ENCODE measurements around the gene FRMD6.

Gene FRMD6

DNA sequence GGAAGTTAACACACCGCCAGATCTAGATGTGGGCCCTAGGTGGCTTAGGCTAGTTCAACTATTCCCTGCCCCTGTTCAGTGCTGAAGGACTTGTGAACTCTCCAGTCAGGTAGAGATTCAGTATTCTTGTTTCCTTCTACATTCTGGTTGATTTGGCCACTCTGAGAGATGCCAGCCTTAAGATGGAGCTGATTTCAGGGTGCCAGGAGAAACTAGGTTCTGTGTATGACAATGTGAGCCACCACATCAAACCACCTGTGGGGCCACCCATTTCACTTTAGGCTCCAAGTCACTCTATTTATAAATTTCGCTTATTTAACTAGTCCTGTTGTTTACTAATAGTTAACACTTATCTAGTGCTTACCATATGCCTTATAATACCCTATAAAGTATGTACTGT, 26.0 kb downstream of the FRMD6 start:
- Histone ChIP-seq H3K9me2 (replicated peaks; ENCODE audit: control insufficient read depth, low read length) (no peaks in the 10 kb centered on the region), H4K20me1 (ENCODE audit: control insufficient read depth, insufficient read depth, low read depth, low read length) (no peaks in the 10 kb centered on the region), H3K4me3 (ENCODE audit: low read length) (no peak overlapping the region), H3K36me3 (ENCODE audit: control insufficient read depth, low read length) (no peaks in the 10 kb centered on the region), H3K4me2 (ENCODE audit: low read length) (no peak overlapping the region), H3K79me2 (ENCODE audit: control insufficient read depth, low read length) (no peaks in the 10 kb centered on the region), H3K27me3 (ENCODE audit: control insufficient read depth, low read length) (peaks cover 3% of the 10 kb centered on the region; the same call in 1 of the 2 replicates), H3F3A (ENCODE audit: control insufficient read depth, insufficient read depth) (no peaks in the 10 kb centered on the region), H3K27ac (ENCODE audit: low read depth, low read length) (no peak overlapping the region), H3K4me1 (ENCODE audit: control insufficient read depth, low read length) (no peaks in the 10 kb centered on the region), H3K9me3 (ENCODE audit: control insufficient read depth, insufficient read depth, low read length) (no peaks in the 10 kb centered on the region; the same call in 1 of the 2 replicates)
- TF ChIP-seq CTCF (IDR thresholded peaks at IDR 0.05; ENCODE audit: low read depth, low read length, poor library complexity, severe bottlenecking) (no peak), EZH2phosphoT487 (IDR thresholded peaks at IDR 0.05; ENCODE audit: borderline replicate concordance, low read length) (no peak)

DNA sequence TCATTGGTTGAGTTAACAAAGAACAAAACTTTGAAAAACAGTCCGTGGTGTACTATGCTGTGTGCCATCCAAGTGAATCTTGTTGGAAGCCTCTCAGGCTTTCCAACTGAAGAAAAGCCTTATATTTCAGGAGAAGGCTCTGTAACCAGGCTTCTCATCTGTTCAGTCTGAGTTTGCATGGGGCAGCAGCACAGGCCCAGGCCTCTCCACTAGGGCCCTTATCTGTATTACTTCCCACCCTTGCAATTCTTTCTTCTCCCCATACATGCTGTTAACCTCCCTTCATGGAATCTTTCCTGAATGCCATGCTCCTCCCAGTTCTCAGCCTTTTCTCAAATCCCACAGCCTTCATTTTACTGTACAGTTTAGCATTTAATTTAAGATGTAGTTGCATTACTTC, 28.3 kb downstream of the FRMD6 start:
- Histone ChIP-seq H3K79me2 (ENCODE audit: control insufficient read depth, low read length) (no peaks in the 10 kb centered on the region), H3K36me3 (ENCODE audit: control insufficient read depth, low read length) (no peaks in the 10 kb centered on the region), H3F3A (ENCODE audit: control insufficient read depth, insufficient read depth) (no peaks in the 10 kb centered on the region), H3K4me1 (ENCODE audit: control insufficient read depth, low read length) (no peaks in the 10 kb centered on the region), H3K27me3 (ENCODE audit: control insufficient read depth, low read length) (peaks cover 3% of the 10 kb centered on the region; the same call in 1 of the 2 replicates), H3K27ac (ENCODE audit: low read depth, low read length) (no peak overlapping the region), H3K4me2 (ENCODE audit: low read length) (no peak overlapping the region), H3K9me3 (ENCODE audit: control insufficient read depth, insufficient read depth, low read length) (no peaks in the 10 kb centered on the region), H3K4me3 (ENCODE audit: low read length) (no peak overlapping the region), H4K20me1 (ENCODE audit: control insufficient read depth, insufficient read depth, low read depth, low read length) (no peaks in the 10 kb centered on the region), H3K9me2 (replicated peaks; ENCODE audit: control insufficient read depth, low read length) (no peaks in the 10 kb centered on the region)
- TF ChIP-seq CTCF (IDR thresholded peaks at IDR 0.05; ENCODE audit: low read depth, low read length, poor library complexity, severe bottlenecking) (no peak), EZH2phosphoT487 (IDR thresholded peaks at IDR 0.05; ENCODE audit: borderline replicate concordance, low read length) (no peak)

GRCh38 chr14:51681411-51681810, 29.7 kb downstream of the FRMD6 start:
- Histone ChIP-seq H3K4me1 (ENCODE audit: control insufficient read depth, low read length) (no peaks in the 10 kb centered on the region), H3K36me3 (ENCODE audit: control insufficient read depth, low read length) (no peaks in the 10 kb centered on the region), H3K4me3 (ENCODE audit: low read length) (no peak overlapping the region), H3K79me2 (ENCODE audit: control insufficient read depth, low read length) (no peaks in the 10 kb centered on the region), H3K27ac (ENCODE audit: low read depth, low read length) (no peak overlapping the region), H3F3A (ENCODE audit: control insufficient read depth, insufficient read depth) (no peaks in the 10 kb centered on the region), H3K9me3 (ENCODE audit: control insufficient read depth, insufficient read depth, low read length) (no peaks in the 10 kb centered on the region), H4K20me1 (ENCODE audit: control insufficient read depth, insufficient read depth, low read depth, low read length) (no peaks in the 10 kb centered on the region), H3K9me2 (replicated peaks; ENCODE audit: control insufficient read depth, low read length) (no peaks in the 10 kb centered on the region), H3K27me3 (ENCODE audit: control insufficient read depth, low read length) (peaks cover 3% of the 10 kb centered on the region; the same call in 1 of the 2 replicates), H3K4me2 (ENCODE audit: low read length) (no peak overlapping the region)
- TF ChIP-seq EZH2phosphoT487 (IDR thresholded peaks at IDR 0.05; ENCODE audit: borderline replicate concordance, low read length): no peak
- TF ChIP-seq CTCF (IDR thresholded peaks at IDR 0.05; ENCODE audit: low read depth, low read length, poor library complexity, severe bottlenecking): no peak

Measured in DOHH2 (cell line).